Fibroblast of lung (primary cell): ENCODE measurements around the gene CGNL1. TPM values are rescaled to one million over a fixed set of nuclear protein-coding genes. Genes with fewer than 3 reads are reported as not detected.

Experiments used
- DNase-seq, 2 donors: peaks; one replicate each; pipeline versions ENCODE4 v3.0.0 to v3.0.0-alpha.2; 2010; ENCODE audit warnings: low read depth in 2 of 2
- H2AFZ ChIP-seq: 2 replicates; pipeline ENCODE4 v1.5.1; 2012; ENCODE audit warnings: low read length, control low read depth, inconsistent platforms
- H3K27ac ChIP-seq: 2 replicates; pipeline ENCODE4 v1.5.1; 2011; ENCODE audit warnings: low read length, control low read depth; ENCODE audit not compliant: insufficient read depth
- H3K27me3 ChIP-seq: 2 replicates; pipeline ENCODE4 v1.5.1; 2011; ENCODE audit warnings: mild to moderate bottlenecking, low read length; ENCODE audit not compliant: control insufficient read depth, insufficient read depth
- H3K36me3 ChIP-seq: 2 replicates; pipeline ENCODE4 v1.5.1; 2011; ENCODE audit warnings: low read length; ENCODE audit not compliant: control insufficient read depth, insufficient read depth
- H3K4me1 ChIP-seq: 2 replicates; pipeline ENCODE4 v1.5.1; 2011; ENCODE audit warnings: low read length; ENCODE audit not compliant: control insufficient read depth, insufficient read depth; ENCODE audit errors: extremely low read depth
- H3K4me2 ChIP-seq: 2 replicates; pipeline ENCODE4 v1.5.1; 2011; ENCODE audit warnings: low read length, control low read depth; ENCODE audit not compliant: insufficient read depth; ENCODE audit errors: extremely low read depth
- H3K4me3 ChIP-seq, 4 experiments: fragments of 200-600 bp in 1 of 4; sonication (generic) in 1 of 4; replicated peaks in 1 of 4; 2 replicates each; pipeline ENCODE4 v1.5.1; 2011 to 2016; ENCODE audit warnings: low read length in 4 of 4, low read depth in 3 of 4, mild to moderate bottlenecking in 3 of 4, control low read depth in 2 of 4, inconsistent platforms in 1 of 4, mixed read lengths in 1 of 4; ENCODE audit not compliant: insufficient read depth in 1 of 4; ENCODE audit errors: control extremely low read depth in 1 of 4
- H3K79me2 ChIP-seq: 2 replicates; pipeline ENCODE4 v1.5.1; 2012; ENCODE audit warnings: mild to moderate bottlenecking, low read length, inconsistent platforms; ENCODE audit not compliant: control insufficient read depth, insufficient read depth
- H3K9ac ChIP-seq: 2 replicates; pipeline ENCODE4 v1.5.1; 2011; ENCODE audit warnings: mild to moderate bottlenecking, low read length, control low read depth; ENCODE audit not compliant: insufficient read depth
- H3K9me3 ChIP-seq: 2 replicates; pipeline ENCODE4 v1.5.1; 2012; ENCODE audit warnings: low read depth, low read length; ENCODE audit not compliant: control insufficient read depth, insufficient read depth
- H4K20me1 ChIP-seq: 2 replicates; pipeline ENCODE4 v1.5.1; 2011; ENCODE audit warnings: low read length; ENCODE audit not compliant: control insufficient read depth, insufficient read depth; ENCODE audit errors: extremely low read depth
- EZH2 ChIP-seq: IDR thresholded peaks from 2 replicates; pipeline ENCODE4 v1.5.1; 2012; ENCODE audit warnings: low read length, control low read depth, mild to moderate bottlenecking; ENCODE audit errors: missing control alignments
- polyA plus RNA-seq, 2 donors: library from polyadenylated mRNA; depleted of rRNA in 1 of 2; stranded (reverse) in 1 of 2; unstranded in 1 of 2; fragments of >200 nt; gene quantifications; 2 replicates each; pipeline ENCODE4 v1.2.1, GENCODE V29; 2011 to 2012; ENCODE audit warnings: missing spikeins in 1 of 2
- total RNA-seq: library from RNA; depleted of rRNA; stranded (reverse); fragments of >200 nt; gene quantifications from 2 replicates; pipeline ENCODE4 v1.2.1, GENCODE V29; 2014
- TF ChIP-seq, protein P1 (sequence below), 2 donors: IDR thresholded peaks in 1 of 2; conservative IDR thresholded peaks in 1 of 2; 1 replicate in 1 of 2; 2 replicates in 1 of 2; pipeline ENCODE4 v1.5.1; 2011 to 2012; ENCODE audit warnings: low read length in 2 of 2, control low read depth in 1 of 2, inconsistent platforms in 1 of 2, low read depth in 1 of 2, mild to moderate bottlenecking in 1 of 2

The CGNL1 gene
- total and polyA plus RNA-seq, 2 donors (not counting 1 experiment from before 2014, with no cell fraction given): 0.18 to 6.1 TPM

GRCh38 chr15:57398336-57398735 lies 22.0 kb downstream of the CGNL1 start:
- Histone ChIP-seq H3K79me2 (no peaks in the 10 kb centered on the region), H2AFZ (no peak overlapping the region), H3K4me3 (no peak overlapping the region), H3K4me1 (no peaks in the 10 kb centered on the region), H3K9me3 (no peaks in the 10 kb centered on the region), H3K9ac (no peak overlapping the region), H3K36me3 (no peaks in the 10 kb centered on the region), H3K4me2 (no peak overlapping the region), H4K20me1 (no peaks in the 10 kb centered on the region), H3K27me3 (no peaks in the 10 kb centered on the region), H3K27ac (no peak overlapping the region)
- no peak for DNase-seq
- no peak for TF ChIP-seq EZH2

GRCh38 chr15:57401546-57401945 lies 25.2 kb downstream of the CGNL1 start:
- Histone ChIP-seq H3K27ac (no peak overlapping the region), H3K4me1 (no peaks in the 10 kb centered on the region), H3K36me3 (no peaks in the 10 kb centered on the region), H3K4me3 (no peak overlapping the region), H3K27me3 (peaks cover 9% of the 10 kb centered on the region), H2AFZ (no peak overlapping the region), H3K79me2 (no peaks in the 10 kb centered on the region), H4K20me1 (no peaks in the 10 kb centered on the region), H3K9me3 (no peaks in the 10 kb centered on the region), H3K9ac (no peak overlapping the region), H3K4me2 (no peak overlapping the region)
- no peak for TF ChIP-seq EZH2
- TF ChIP-seq, protein P1, sequence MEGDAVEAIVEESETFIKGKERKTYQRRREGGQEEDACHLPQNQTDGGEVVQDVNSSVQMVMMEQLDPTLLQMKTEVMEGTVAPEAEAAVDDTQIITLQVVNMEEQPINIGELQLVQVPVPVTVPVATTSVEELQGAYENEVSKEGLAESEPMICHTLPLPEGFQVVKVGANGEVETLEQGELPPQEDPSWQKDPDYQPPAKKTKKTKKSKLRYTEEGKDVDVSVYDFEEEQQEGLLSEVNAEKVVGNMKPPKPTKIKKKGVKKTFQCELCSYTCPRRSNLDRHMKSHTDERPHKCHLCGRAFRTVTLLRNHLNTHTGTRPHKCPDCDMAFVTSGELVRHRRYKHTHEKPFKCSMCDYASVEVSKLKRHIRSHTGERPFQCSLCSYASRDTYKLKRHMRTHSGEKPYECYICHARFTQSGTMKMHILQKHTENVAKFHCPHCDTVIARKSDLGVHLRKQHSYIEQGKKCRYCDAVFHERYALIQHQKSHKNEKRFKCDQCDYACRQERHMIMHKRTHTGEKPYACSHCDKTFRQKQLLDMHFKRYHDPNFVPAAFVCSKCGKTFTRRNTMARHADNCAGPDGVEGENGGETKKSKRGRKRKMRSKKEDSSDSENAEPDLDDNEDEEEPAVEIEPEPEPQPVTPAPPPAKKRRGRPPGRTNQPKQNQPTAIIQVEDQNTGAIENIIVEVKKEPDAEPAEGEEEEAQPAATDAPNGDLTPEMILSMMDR (conservative IDR thresholded peaks at IDR 0.05 in 1 of 2, IDR thresholded peaks at IDR 0.05 in 1 of 2; ENCODE audit: low read depth in 1 of 2, low read length in 2 of 2): no peak
- DNase-seq: peak in 1 of 2 donors; percentile 77

DNA sequence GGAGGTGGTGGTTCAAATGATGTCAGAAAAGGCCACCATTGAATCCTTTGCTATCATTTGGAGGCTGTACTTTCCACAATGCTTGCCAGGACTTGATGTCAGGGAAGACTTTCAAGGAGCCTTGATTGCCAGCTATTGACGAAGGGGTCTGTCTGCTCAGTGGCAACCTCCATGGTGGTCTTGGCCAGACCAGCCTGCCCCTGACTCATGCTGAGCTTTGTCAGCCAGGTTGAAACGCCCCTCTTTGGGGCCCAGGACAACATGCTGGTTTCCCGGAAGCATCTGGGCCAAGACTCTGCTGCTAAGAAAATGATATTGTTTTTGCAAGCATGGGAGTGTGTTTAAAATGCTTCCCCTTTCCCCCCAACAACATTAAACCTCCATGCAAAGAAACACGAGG lies 26.7 kb downstream of the CGNL1 start:
- no peak overlapping the region for H3K27ac ChIP-seq
- H3K27me3 ChIP-seq: peaks cover 9% of the 10 kb centered on the region
- no peaks in the 10 kb centered on the region for H4K20me1 ChIP-seq
- H2AFZ ChIP-seq: no peak overlapping the region
- no peaks in the 10 kb centered on the region for H3K4me1 ChIP-seq
- no peaks in the 10 kb centered on the region for H3K79me2 ChIP-seq
- no peak overlapping the region for H3K9ac ChIP-seq
- H3K36me3 ChIP-seq: no peaks in the 10 kb centered on the region
- DNase-seq: no peak
- H3K4me3 ChIP-seq: no peak overlapping the region
- H3K9me3 ChIP-seq: no peaks in the 10 kb centered on the region
- TF ChIP-seq, protein P1 (conservative IDR thresholded peaks at IDR 0.05 in 1 of 2, IDR thresholded peaks at IDR 0.05 in 1 of 2; ENCODE audit: low read depth in 1 of 2, low read length in 2 of 2): no peak
- no peak for TF ChIP-seq EZH2
- no peak overlapping the region for H3K4me2 ChIP-seq
